GM13977 (cell line): Measurements from ENCODE around the gene AUTS2.

Experiments
- DNase-seq: peaks from one replicate; pipeline ENCODE4 v3.0.0; 2012; ENCODE audit warnings: low spot score
- in situ Hi-C: fragments of 300-500 bp; cut with MboI; formaldehyde crosslinking; loops from one replicate; pipeline ENCODE4 v1.12.0; 2022; ENCODE audit warnings: low sequenced_read_pairs, low pct_unique_long_range_greater_than_20kb, mixed read lengths, inconsistent platforms; ENCODE audit not compliant: unreplicated experiment
- TF ChIP-seq, protein P1 (sequence below): IDR thresholded peaks from 2 replicates; pipeline ENCODE4 v1.5.1; 2012; ENCODE audit warnings: mild to moderate bottlenecking, control low read depth; ENCODE audit not compliant: insufficient read depth; ENCODE audit errors: extremely low read depth, missing control alignments

AUTS2 gene

DNA sequence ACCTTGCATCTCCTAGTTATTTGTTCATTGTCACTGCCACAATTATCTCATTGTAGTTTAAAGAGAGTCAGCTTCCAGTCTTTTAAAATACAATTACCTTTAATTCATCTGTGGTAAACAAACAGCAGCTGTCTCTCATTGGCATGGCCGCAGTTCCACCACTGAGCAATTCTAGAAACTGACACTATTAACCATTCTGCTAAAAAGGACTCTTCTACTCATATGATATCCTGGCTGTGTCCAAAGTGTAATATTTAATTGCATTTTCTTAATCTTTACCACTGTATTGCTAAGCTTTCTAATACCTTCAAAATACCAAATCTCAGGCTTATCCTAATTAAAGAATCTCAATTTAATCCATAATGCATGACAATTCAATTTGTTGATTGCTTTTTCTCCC lies 639.0 kb downstream of the AUTS2 start:
- TF ChIP-seq, protein P1, sequence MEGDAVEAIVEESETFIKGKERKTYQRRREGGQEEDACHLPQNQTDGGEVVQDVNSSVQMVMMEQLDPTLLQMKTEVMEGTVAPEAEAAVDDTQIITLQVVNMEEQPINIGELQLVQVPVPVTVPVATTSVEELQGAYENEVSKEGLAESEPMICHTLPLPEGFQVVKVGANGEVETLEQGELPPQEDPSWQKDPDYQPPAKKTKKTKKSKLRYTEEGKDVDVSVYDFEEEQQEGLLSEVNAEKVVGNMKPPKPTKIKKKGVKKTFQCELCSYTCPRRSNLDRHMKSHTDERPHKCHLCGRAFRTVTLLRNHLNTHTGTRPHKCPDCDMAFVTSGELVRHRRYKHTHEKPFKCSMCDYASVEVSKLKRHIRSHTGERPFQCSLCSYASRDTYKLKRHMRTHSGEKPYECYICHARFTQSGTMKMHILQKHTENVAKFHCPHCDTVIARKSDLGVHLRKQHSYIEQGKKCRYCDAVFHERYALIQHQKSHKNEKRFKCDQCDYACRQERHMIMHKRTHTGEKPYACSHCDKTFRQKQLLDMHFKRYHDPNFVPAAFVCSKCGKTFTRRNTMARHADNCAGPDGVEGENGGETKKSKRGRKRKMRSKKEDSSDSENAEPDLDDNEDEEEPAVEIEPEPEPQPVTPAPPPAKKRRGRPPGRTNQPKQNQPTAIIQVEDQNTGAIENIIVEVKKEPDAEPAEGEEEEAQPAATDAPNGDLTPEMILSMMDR, result no peak
- in situ Hi-C loops, result no loop called here
- DNase-seq, result no peak

DNA sequence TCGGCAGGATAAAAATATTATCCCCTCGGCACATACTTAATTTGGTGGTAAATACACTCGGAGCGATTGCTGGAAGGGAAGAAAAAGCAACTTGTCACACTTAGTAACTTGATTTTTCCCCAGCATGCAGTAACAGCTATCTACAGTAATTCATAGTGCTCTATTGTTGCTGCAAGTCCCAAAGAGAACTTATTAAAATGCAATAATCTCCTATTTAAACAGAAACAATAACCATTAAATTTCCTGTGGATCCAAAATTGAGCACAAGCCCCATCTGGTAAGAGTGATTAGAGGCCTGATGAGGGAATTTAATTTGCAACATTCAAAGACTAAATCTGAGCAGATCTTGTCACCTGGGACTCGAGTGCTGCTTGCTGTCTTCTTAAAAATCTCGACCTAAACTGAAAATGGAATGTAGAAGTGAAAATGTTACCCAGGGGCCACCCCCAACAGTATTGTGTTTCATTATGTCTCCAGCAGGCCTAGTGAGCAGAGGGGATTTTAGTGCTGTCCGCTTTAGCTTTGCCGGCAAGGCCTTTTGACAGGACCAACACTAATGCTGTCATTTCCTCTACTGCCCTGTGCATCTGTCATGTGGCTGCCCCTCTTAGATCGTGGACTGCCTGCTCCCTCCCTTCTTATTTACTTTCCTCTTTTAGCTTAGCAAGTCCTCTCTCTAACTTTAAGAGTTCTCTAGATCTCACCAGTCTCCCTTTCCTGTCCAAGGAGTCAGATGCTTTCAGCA lies 639.7 kb downstream of the AUTS2 start:
- DNase-seq, result peak; percentile 66
- TF ChIP-seq, protein P1, result no peak
- in situ Hi-C loops, result no loop called here

GRCh38 chr7:70239918-70240317 lies 641.6 kb downstream of the AUTS2 start:
- DNase-seq, result no peak
- TF ChIP-seq, protein P1, result no peak
- in situ Hi-C loops, result no loop called here

DNA sequence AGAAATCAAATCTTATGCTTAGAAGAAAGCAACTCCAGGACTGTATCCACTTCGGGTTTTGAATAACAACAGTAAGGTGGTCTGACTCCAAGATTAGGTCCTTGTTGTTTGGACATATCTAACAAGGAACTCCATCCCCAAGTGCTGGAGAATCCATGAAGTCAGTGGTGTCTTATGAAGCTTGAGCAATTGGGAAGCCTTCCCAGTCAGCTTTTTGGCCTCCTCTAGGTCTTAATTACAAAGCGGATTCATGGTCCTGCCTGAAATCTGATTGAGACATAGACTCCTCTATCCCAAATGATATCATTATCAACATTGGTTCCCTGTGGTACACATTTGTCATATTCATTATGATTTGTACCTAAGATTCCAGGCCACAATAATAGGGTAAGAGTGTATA lies 642.6 kb downstream of the AUTS2 start:
- TF ChIP-seq, protein P1, result no peak
- in situ Hi-C loops, result no loop called here
- DNase-seq, result no peak

GRCh38 chr7:70241536-70242175 lies 643.4 kb downstream of the AUTS2 start:
- in situ Hi-C loops, result no loop called here
- DNase-seq, result no peak
- TF ChIP-seq, protein P1, result no peak

DNA sequence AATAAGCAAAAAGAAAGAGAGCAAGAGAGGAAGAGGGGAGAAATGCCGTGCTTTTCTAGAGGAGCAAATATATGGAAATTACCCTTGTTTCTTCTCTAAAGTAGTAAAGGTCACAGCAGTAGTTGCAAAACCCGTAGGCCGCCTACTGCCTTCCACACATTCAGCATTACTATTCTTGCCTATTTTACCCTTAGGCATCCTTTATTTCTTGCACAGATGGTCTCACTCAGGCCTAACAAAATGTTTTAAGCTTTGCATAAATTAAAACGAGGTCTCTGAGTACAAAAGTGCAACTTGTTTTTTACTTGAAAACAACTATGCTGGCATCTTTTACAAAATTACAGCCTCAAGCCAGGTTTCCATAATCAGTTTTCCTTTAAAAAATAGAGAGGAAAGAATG lies 644.6 kb downstream of the AUTS2 start:
- no peak for DNase-seq
- in situ Hi-C loops, result no loop called here
- TF ChIP-seq, protein P1, result no peak

- in situ Hi-C loops, result no loop called here
- TF ChIP-seq, protein P1, result no peak
- no peak for DNase-seq
Measured at GRCh38 chr7:70243443-70243842, 645.2 kb downstream of the AUTS2 start.
